Lung (tissue), 12 donors: ENCODE measurements around the gene RGS3. TPM values are rescaled to one million over a fixed set of nuclear protein-coding genes. Genes with fewer than 3 reads are reported as not detected.

Source experiments
- ATAC-seq: fragments of 200-7000 bp; cut with Tn5 transposase; one replicate; pipeline ENCODE4 v1.9.1; 2020; ENCODE audit warnings: moderate number of reproducible peaks; ENCODE audit not compliant: insufficient read depth, low FRiP score
- DNase-seq, 3 donors: peaks; one replicate each; pipeline ENCODE4 v3.0.0-alpha.2; 2013 to 2017
- H3K27ac ChIP-seq, 2 donors: one replicate each; pipeline ENCODE4 v1.5.1; 2013; ENCODE audit warnings: mild to moderate bottlenecking in 2 of 2, moderate library complexity in 2 of 2, control low read depth in 1 of 2, inconsistent platforms in 1 of 2, low read depth in 1 of 2, low read length in 1 of 2
- H3K27me3 ChIP-seq, 3 donors: one replicate each; pipeline ENCODE4 v1.5.1; 2013; ENCODE audit warnings: low read length in 2 of 3; ENCODE audit not compliant: control insufficient read depth in 3 of 3, insufficient read depth in 3 of 3
- H3K36me3 ChIP-seq, 4 donors: one replicate each; pipeline ENCODE4 v1.5.1; 2013; ENCODE audit warnings: low read length in 4 of 4, mild to moderate bottlenecking in 1 of 4, moderate library complexity in 1 of 4; ENCODE audit not compliant: control insufficient read depth in 4 of 4, insufficient read depth in 4 of 4
- H3K4me1 ChIP-seq, 5 donors: one replicate each; pipeline ENCODE4 v1.5.1; 2013; ENCODE audit warnings: low read length in 5 of 5, mild to moderate bottlenecking in 2 of 5, moderate library complexity in 1 of 5; ENCODE audit not compliant: control insufficient read depth in 5 of 5, insufficient read depth in 5 of 5
- H3K4me3 ChIP-seq: one replicate; pipeline ENCODE4 v1.5.1; 2013; ENCODE audit warnings: mild to moderate bottlenecking, control low read depth, moderate library complexity
- H3K9ac ChIP-seq, 2 donors: one replicate each; pipeline ENCODE4 v1.5.1; 2013; ENCODE audit warnings: low read length in 2 of 2, control low read depth in 1 of 2; ENCODE audit not compliant: insufficient read depth in 1 of 2
- H3K9me3 ChIP-seq, 4 donors: one replicate each; pipeline ENCODE4 v1.5.1; 2013; ENCODE audit warnings: low read length in 3 of 4, mild to moderate bottlenecking in 1 of 4, moderate library complexity in 1 of 4; ENCODE audit not compliant: control insufficient read depth in 4 of 4, insufficient read depth in 3 of 4
- CTCF ChIP-seq: IDR thresholded peaks from 2 replicates; pipeline ENCODE4 v1.5.1; 2012; ENCODE audit warnings: mild to moderate bottlenecking; ENCODE audit errors: control extremely low read depth, extremely low read depth
- WGBS, 2 donors: extraction: QIAGEN DNeasy Blood & Tissue Kit; methylation state at CpG; one replicate each; pipeline ENCODE4 v1.1.7; 2013; 5-methylcytosine and 5-hydroxymethylcytosine counted together
- polyA plus RNA-seq, 2 donors: library from polyadenylated mRNA; stranded (reverse); fragments of 200-250 nt; gene quantifications; one replicate each; pipeline ENCODE4 v1.2.1, GENCODE V29; 2013
- total RNA-seq, 2 donors: library from RNA; depleted of rRNA in 1 of 2; stranded (reverse); fragments of >200 nt in 1 of 2; gene quantifications; one replicate each; pipeline ENCODE4 v1.2.1, GENCODE V29; 2014 to 2021
- donor health status: control.
- donor health status: control.
- donor health status: Bipolar disorder and iron deficiency.
- donor health status: healthy.
- donor health status: DM: yes; HTN: yes; CAD: no.

The RGS3 gene
- total and polyA plus RNA-seq, 4 donors: 43.0 to 91.8 (median 73.9) TPM

DNA sequence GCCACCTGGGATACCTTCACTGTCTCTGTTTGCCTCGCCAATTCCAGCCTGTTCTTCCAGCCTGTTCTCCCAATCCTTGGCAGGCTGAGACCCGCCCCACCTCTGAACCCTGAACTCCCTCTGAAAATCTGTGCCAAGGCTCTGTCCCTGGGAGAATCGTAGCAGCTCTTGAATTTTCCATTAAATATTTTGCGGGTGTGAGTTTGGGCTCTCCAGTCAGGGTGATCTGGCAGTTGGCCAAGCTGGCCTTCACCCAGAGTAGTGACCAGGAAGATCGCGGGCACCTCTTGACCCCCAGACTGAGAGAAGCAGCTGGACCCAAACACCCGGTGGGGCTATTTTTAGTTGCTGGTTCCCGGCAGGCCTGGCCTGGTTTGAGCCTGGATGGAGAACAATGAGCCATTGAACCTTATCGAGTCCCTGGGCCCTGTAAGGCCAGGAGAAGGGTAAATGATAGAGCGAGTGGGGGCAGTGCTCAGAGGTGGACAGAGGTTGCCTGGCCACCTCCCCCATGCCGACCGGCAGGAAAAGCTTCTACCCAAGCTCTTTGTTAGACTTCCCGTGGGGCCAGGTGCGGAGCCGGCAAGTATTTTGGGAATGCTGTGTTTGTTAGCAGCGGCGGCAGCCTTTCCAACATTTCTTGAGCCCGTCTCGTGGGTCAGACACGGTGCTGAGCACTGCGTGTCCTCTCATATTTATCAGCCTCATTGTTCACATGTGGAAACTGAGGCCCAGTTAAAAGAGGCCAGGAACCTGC lies 146.2 kb downstream of the RGS3 start:
- Histone ChIP-seq H3K9me3 (no peaks in the 10 kb centered on the region), H3K9ac (peak overlapping the region in 1 of 2 donors; percentile 3), H3K36me3 (no peaks in the 10 kb centered on the region), H3K27ac (peak overlapping the region; percentile 64 to 78), H3K4me3 (no peak overlapping the region), H3K4me1 (peaks cover 0 to 33% (median 28%) of the 10 kb centered on the region in 5 donors), H3K27me3 (no peaks in the 10 kb centered on the region)
- no peak for TF ChIP-seq CTCF
- ATAC-seq: peak; percentile 85
- 45 to 65% methylated on average over 21 of the region's 21 CpGs for WGBS, 2 donors
- peak; percentile 85 to 90 (median 89) for DNase-seq

GRCh38 chr9:113611461-113612215 lies 148.1 kb downstream of the RGS3 start:
- H3K4me1 ChIP-seq: peaks cover 0 to 44% (median 28%) of the 10 kb centered on the region in 5 donors
- H3K36me3 ChIP-seq: no peaks in the 10 kb centered on the region
- WGBS, 2 donors: 71 to 94% methylated on average over 6 of the region's 6 CpGs
- no peaks in the 10 kb centered on the region for H3K9me3 ChIP-seq
- no peak for TF ChIP-seq CTCF
- no peak for DNase-seq
- H3K9ac ChIP-seq: no peak overlapping the region
- H3K27me3 ChIP-seq: no peaks in the 10 kb centered on the region
- no peak for ATAC-seq
- no peak overlapping the region for H3K27ac ChIP-seq
- no peak overlapping the region for H3K4me3 ChIP-seq

DNA sequence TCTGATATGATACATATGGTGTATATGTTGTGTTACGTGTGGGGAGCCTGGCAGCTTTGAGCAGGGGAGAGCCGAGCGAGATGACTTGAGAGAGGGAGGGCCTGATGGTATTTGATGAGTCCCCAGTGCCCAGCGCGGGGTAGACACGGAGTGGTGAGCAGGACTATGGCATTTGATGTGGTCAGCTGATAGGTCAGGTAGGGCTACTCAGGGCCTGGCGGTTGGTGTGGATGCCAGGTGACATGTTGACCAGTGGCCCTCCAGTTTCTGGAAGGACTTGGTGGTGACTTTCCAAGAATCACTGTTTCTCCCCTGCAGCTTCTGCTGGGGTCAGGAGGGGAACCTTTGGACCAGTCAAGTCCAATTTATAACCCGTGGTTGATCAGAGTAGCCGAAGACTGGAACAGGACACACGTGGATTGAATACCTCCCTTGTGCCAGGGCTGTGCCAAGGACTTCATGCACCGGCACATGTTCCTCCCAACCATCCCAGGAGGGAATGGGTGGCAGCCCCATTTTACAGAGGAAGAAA lies 148.8 kb downstream of the RGS3 start:
- no peak for DNase-seq
- 84 to 90% methylated on average over 11 of the region's 11 CpGs for WGBS, 2 donors

More for the DNA sequence above, 148.8 kb downstream of the RGS3 start:
- Histone ChIP-seq H3K9ac (no peak overlapping the region), H3K4me1 (peaks cover 0 to 45% (median 30%) of the 10 kb centered on the region in 5 donors), H3K9me3 (no peaks in the 10 kb centered on the region), H3K4me3 (no peak overlapping the region), H3K36me3 (no peaks in the 10 kb centered on the region), H3K27ac (no peak overlapping the region), H3K27me3 (no peaks in the 10 kb centered on the region)
- TF ChIP-seq CTCF: no peak
- no peak for ATAC-seq
